K562 (cell line): ENCODE results near the gene MEF2C. TPM values are rescaled to one million over a fixed set of nuclear protein-coding genes. Genes with fewer than 3 reads are reported as not detected.
A peak's percentile ranks its signal among the peaks of the same experiment; 100 is the strongest.

ENCODE experiments used
- AFF4 ChIP-seq: sonication (generic); formaldehyde crosslinking; IDR thresholded peaks from 2 replicates; pipeline ENCODE4 v1.8.0; 2023; ENCODE audit warnings: mild to moderate bottlenecking, missing genetic modification reagents
- BRF2 ChIP-seq: IDR thresholded peaks from 3 replicates; pipeline ENCODE4 v1.6.1; 2011; ENCODE audit warnings: borderline replicate concordance, mild to moderate bottlenecking; ENCODE audit not compliant: insufficient read length, insufficient read depth
- EP400 ChIP-seq: fragments of 450-650 bp; IDR thresholded peaks from 2 replicates; pipeline ENCODE4 v1.6.1; 2017; ENCODE audit warnings: antibody characterized with exemption, mild to moderate bottlenecking, moderate library complexity
- FOXP4 ChIP-seq: sonication (generic); formaldehyde crosslinking; IDR thresholded peaks from 2 replicates; pipeline ENCODE4 v1.8.0; 2022; ENCODE audit warnings: mild to moderate bottlenecking, missing genetic modification reagents, borderline replicate concordance
- HDAC3 ChIP-seq: fragments of 450-650 bp; IDR thresholded peaks from 2 replicates; pipeline ENCODE4 v1.6.1; 2018; ENCODE audit warnings: borderline replicate concordance, mild to moderate bottlenecking, moderate library complexity; ENCODE audit not compliant: partially characterized antibody
- HMGN3 ChIP-seq: IDR thresholded peaks from 2 replicates; pipeline ENCODE4 v1.6.1; 2011; ENCODE audit warnings: borderline replicate concordance, low read depth, mild to moderate bottlenecking, mixed read lengths, low read length; ENCODE audit not compliant: insufficient read length; ENCODE audit errors: extremely low read depth
- ID3 ChIP-seq, 2 experiments: fragments of 250-450 bp in 1 of 2; fragments of 450-650 bp in 1 of 2; sonication (Bioruptor Pico) in 1 of 2; IDR thresholded peaks; 2 replicates each; pipeline versions ENCODE4 v1.6.1 to v1.8.0; 2016 to 2021; ENCODE audit warnings: mild to moderate bottlenecking in 2 of 2, moderate library complexity in 2 of 2, missing compliant biosample characterization in 1 of 2, missing genetic modification characterization in 1 of 2
- MTF1 ChIP-seq: fragments of 250-450 bp; sonication (Bioruptor Pico); IDR thresholded peaks from 2 replicates; pipeline ENCODE4 v1.9.0; 2021; ENCODE audit warnings: moderate library complexity, mild to moderate bottlenecking, inconsistent platforms, borderline replicate concordance
- MYNN ChIP-seq, 2 experiments: sonication (generic); formaldehyde crosslinking in 1 of 2; IDR thresholded peaks; 2 replicates each; pipeline versions ENCODE4 v1.5.0 to v1.6.1; 2016 to 2020; ENCODE audit warnings: antibody characterized with exemption in 1 of 2, missing genetic modification reagents in 1 of 2
- NCOR1 ChIP-seq: fragments of 450-650 bp; IDR thresholded peaks from 2 replicates; pipeline ENCODE4 v1.6.1; 2016; ENCODE audit warnings: mild to moderate bottlenecking, moderate library complexity
- POLR2G ChIP-seq: fragments of 200-400 bp; formaldehyde crosslinking; IDR thresholded peaks from 2 replicates; pipeline ENCODE4 v1.6.1; 2017; ENCODE audit warnings: low read depth, mild to moderate bottlenecking, antibody characterized with exemption, low read length, moderate library complexity
- SNAPC5 ChIP-seq: fragments of 250-450 bp; sonication (Bioruptor Pico); IDR thresholded peaks from 2 replicates; pipeline ENCODE4 v1.8.0; 2021; ENCODE audit warnings: moderate library complexity, mild to moderate bottlenecking, inconsistent platforms
- UBTF ChIP-seq, 2 experiments: IDR thresholded peaks; 2 replicates each; pipeline ENCODE4 v1.6.1; 2012; ENCODE audit warnings: improper control_type of control experiment in 2 of 2, low read depth in 2 of 2, low read length in 2 of 2, borderline replicate concordance in 1 of 2
- polyA plus RNA-seq, 8 experiments: library from polyadenylated mRNA; depleted of rRNA in 4 of 8; stranded (reverse) in 5 of 8; unstranded in 3 of 8; fragments of >200 nt; fragmentation: Nextera tagmentation in 2 of 8; fragmentation: Illumina TruSeq in 1 of 8; extraction: Ambion mirVana in 2 of 8; extraction: Trizol in 1 of 8; gene quantifications; 2 replicates each; pipeline versions ENCODE4 v1.2.1 to v1.2.3, GENCODE V29; 2011 to 2014; ENCODE audit warnings: inconsistent platforms in 1 of 8, missing spikeins in 1 of 8
- total RNA-seq, 7 experiments: library from RNA; depleted of rRNA in 6 of 7; stranded (reverse); fragments of >200 nt in 6 of 7; fragmentation: Illumina TruSeq in 2 of 7; extraction: Trizol in 2 of 7; gene quantifications; 2 replicates each; pipeline versions ENCODE4 v1.2.1 to v1.2.3, GENCODE V29; 2011 to 2021; ENCODE audit warnings: low replicate concordance in 1 of 7

MEF2C gene
- total and polyA plus RNA-seq, 9 of the 15 experiments (the other 6 are each of a cell fraction or from before 2014, with no cell fraction given): 25.1 to 67.8 (median 58.3) TPM

GRCh38 chr5:88883836-88884607, 1.0 kb upstream of the MEF2C start (continued):
- no peak for TF ChIP-seq BRF2
- no peak for TF ChIP-seq HDAC3
- TF ChIP-seq EP400: peak; percentile 45; the same call in 1 of the 2 replicates
- no peak for TF ChIP-seq MYNN (IDR thresholded peaks at IDR 0.05)
- no peak for TF ChIP-seq MYNN (CRISPR knock-in tag; IDR thresholded peaks at IDR 0.05)
- 0 out of 4 replicates have a peak, but pooled peaks have one; percentile 27 to 54 for TF ChIP-seq UBTF (IDR thresholded peaks at IDR 0.05; ENCODE audit: borderline replicate concordance in 1 of 2, low read depth in 2 of 2, low read length in 2 of 2)
- no peak for TF ChIP-seq HMGN3
- TF ChIP-seq AFF4: 0 out of 2 replicates have a peak, but pooled peaks have one; percentile 36
- TF ChIP-seq ID3 (CRISPR knock-in tag; IDR thresholded peaks at IDR 0.05): no peak
- peak; percentile 30; the same call in 1 of the 2 replicates for TF ChIP-seq ID3 (tag; IDR thresholded peaks at IDR 0.05)
- TF ChIP-seq POLR2G: peak; percentile 62
- TF ChIP-seq SNAPC5 (CRISPR knock-in tag): no peak
- peak; percentile 59; the same call in 1 of the 2 replicates for TF ChIP-seq FOXP4 (CRISPR knock-in tag)
- no peak for TF ChIP-seq NCOR1
- no peak for TF ChIP-seq MTF1
